ENCODE results near the gene PHF21A.

The PHF21A gene

GRCh38 chr11:46075928-46076327 is 45.3 kb downstream of the PHF21A start:
- DNase-seq (ENCODE audit: low read depth in 2 of 2, low spot score in 1 of 2) = no peak

- no peak for DNase-seq (ENCODE audit: low read depth in 2 of 2, low spot score in 1 of 2)
Observed at GRCh38 chr11:46075168-46075567, 46.1 kb downstream of the PHF21A start.

- DNase-seq (ENCODE audit: low read depth in 2 of 2, low spot score in 1 of 2) = no peak
Observed at GRCh38 chr11:46073632-46074031, 47.6 kb downstream of the PHF21A start.

- no peak for DNase-seq (ENCODE audit: low read depth in 2 of 2, low spot score in 1 of 2)
Observed at GRCh38 chr11:46072172-46072964, 48.9 kb downstream of the PHF21A start.

GRCh38 chr11:46071091-46071490 is 50.2 kb downstream of the PHF21A start:
- DNase-seq (ENCODE audit: low read depth in 2 of 2, low spot score in 1 of 2) = no peak

- DNase-seq (ENCODE audit: low read depth in 2 of 2, low spot score in 1 of 2) = no peak
Observed at GRCh38 chr11:46069595-46069994, 51.7 kb downstream of the PHF21A start.

GRCh38 chr11:46066335-46066734 is 54.9 kb downstream of the PHF21A start:
- DNase-seq (ENCODE audit: low read depth in 2 of 2, low spot score in 1 of 2) = no peak

GRCh38 chr11:46065681-46066080 is 55.6 kb downstream of the PHF21A start:
- DNase-seq (ENCODE audit: low read depth in 2 of 2, low spot score in 1 of 2) = no peak

GRCh38 chr11:46064221-46064620 is 57.0 kb downstream of the PHF21A start:
- DNase-seq (ENCODE audit: low read depth in 2 of 2, low spot score in 1 of 2) = no peak

- no peak for DNase-seq (ENCODE audit: low read depth in 2 of 2, low spot score in 1 of 2)
Observed at GRCh38 chr11:46063138-46063537, 58.1 kb downstream of the PHF21A start.

- DNase-seq (ENCODE audit: low read depth in 2 of 2, low spot score in 1 of 2) = no peak
Observed at GRCh38 chr11:46060013-46060412, 61.2 kb downstream of the PHF21A start.

GRCh38 chr11:46057489-46057888 is 63.8 kb downstream of the PHF21A start:
- DNase-seq (ENCODE audit: low read depth in 2 of 2, low spot score in 1 of 2) = no peak

- DNase-seq (ENCODE audit: low read depth in 2 of 2, low spot score in 1 of 2) = no peak
Observed at GRCh38 chr11:46055371-46055770, 65.9 kb downstream of the PHF21A start.

GRCh38 chr11:46051102-46051501 is 70.2 kb downstream of the PHF21A start:
- no peak for DNase-seq (ENCODE audit: low read depth in 2 of 2, low spot score in 1 of 2)

- DNase-seq (ENCODE audit: low read depth in 2 of 2, low spot score in 1 of 2) = no peak
Observed at GRCh38 chr11:46050662-46051061, 70.6 kb downstream of the PHF21A start.

- DNase-seq (ENCODE audit: low read depth in 2 of 2, low spot score in 1 of 2) = no peak
Observed at GRCh38 chr11:46050003-46050461, 71.2 kb downstream of the PHF21A start.

- no peak for DNase-seq (ENCODE audit: low read depth in 2 of 2, low spot score in 1 of 2)
Observed at GRCh38 chr11:46049325-46049897, 71.8 kb downstream of the PHF21A start.

- no peak for DNase-seq (ENCODE audit: low read depth in 2 of 2, low spot score in 1 of 2)
Observed at GRCh38 chr11:46048198-46048597, 73.1 kb downstream of the PHF21A start.

GRCh38 chr11:46047520-46047919 is 73.7 kb downstream of the PHF21A start:
- no peak for DNase-seq (ENCODE audit: low read depth in 2 of 2, low spot score in 1 of 2)

- no peak for DNase-seq (ENCODE audit: low read depth in 2 of 2, low spot score in 1 of 2)
Observed at GRCh38 chr11:46045811-46046210, 75.4 kb downstream of the PHF21A start.

GRCh38 chr11:46044601-46045000 is 76.7 kb downstream of the PHF21A start:
- no peak for DNase-seq (ENCODE audit: low read depth in 2 of 2, low spot score in 1 of 2)

- no peak for DNase-seq (ENCODE audit: low read depth in 2 of 2, low spot score in 1 of 2)
Observed at GRCh38 chr11:46039990-46040389, 81.3 kb downstream of the PHF21A start.

GRCh38 chr11:46038529-46038928 is 82.7 kb downstream of the PHF21A start:
- no peak for DNase-seq (ENCODE audit: low read depth in 2 of 2, low spot score in 1 of 2)

Measured in stimulated activated CD8-positive, alpha-beta memory T cell treated with anti-CD3 and anti-CD28 coated beads, Interleukin-4, amount 100 ng/mL, for 1 hour (primary cell).